GM18867 (cell line): ENCODE measurements around the gene KISS1R.

ENCODE experiments used
- ATAC-seq: cut with Tn5 transposase; IDR thresholded peaks from one replicate; pipeline ENCODE4 v1.9.1; 2021; ENCODE audit warnings: mild to moderate bottlenecking, moderate library complexity; ENCODE audit not compliant: unreplicated experiment

KISS1R gene

GRCh38 chr19:966485-967088, 49.5 kb downstream of the KISS1R start:
- ATAC-seq: no peak
